ENCODE data around the gene SHKBP1. TPM values are rescaled to one million over a fixed set of nuclear protein-coding genes. Genes with fewer than 3 reads are reported as not detected.

The SHKBP1 gene
- total and polyA plus RNA-seq, 10 of the 15 experiments (the other 5 are each of a cell fraction or from before 2014, with no cell fraction given), result 2.3 to 123 (median 67.0) TPM

DNA sequence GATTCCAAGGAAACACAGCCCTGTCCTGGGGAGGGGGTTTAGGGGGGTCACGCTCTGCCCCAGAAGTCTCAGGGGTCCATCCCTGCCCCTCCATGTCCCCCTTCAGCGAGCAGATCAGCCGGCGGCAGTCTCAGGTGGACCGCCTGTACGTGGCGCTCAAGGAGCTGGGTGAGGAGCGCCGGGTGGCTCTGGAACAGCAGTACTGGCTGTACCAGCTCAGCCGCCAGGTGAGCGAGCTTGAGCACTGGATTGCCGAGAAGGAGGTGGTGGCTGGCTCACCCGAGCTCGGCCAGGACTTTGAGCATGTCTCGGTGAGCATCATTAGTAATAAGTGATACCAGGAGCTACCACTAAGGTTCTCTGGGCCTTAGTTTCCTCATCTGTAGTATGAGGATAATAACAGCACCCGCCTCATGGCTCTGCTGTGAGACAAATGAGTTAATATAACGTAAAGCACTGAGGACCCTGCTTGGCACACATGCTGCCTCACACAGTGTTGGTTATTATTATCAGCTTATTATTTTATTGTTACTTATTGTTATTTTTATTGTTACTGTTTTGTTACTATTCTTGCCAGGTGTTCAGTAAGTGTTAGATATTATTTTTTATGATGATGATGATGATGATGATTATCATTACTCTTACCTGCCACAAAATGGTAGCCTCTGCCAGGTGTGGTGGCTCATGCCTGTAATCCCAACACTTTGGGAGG, 20.5 kb upstream of the SHKBP1 start:
- no peak overlapping the region for H2AFZ ChIP-seq (ENCODE audit: control insufficient read depth, low read depth, low read length)
- ChIA-PET SMC1A (ENCODE audit: uncharacterized antibody, unreplicated experiment) (no interaction called here), CTCF (interaction anchor here (0.8 to 2.0 kb wide), 4 partner anchors 15 to 251 kb away, joined by 3 to 6 read pairs (median 4); no protein-coding TSS in a partner anchor), POLR2A (interaction anchor here (0.7 kb wide), 1 partner anchor 81 kb away, joined by 4 read pairs; no protein-coding TSS in a partner anchor), RAD21 (ENCODE audit: unreplicated experiment) (interaction anchor here (0.6 kb wide), 1 partner anchor 251 kb away, joined by 3 read pairs; no protein-coding TSS in a partner anchor)
- in situ Hi-C loops (cut with MboI), result no loop called here
- intact Hi-C loops (cut with micrococcal nuclease; ENCODE audit: unreplicated experiment), result no loop called here
- no peaks in the 10 kb centered on the region for H3K9me3 ChIP-seq (replicated peaks; ENCODE audit: control insufficient read depth, insufficient read depth, low read length)
- H3K79me2 ChIP-seq (ENCODE audit: control insufficient read depth, insufficient read depth, low read length), result no peaks in the 10 kb centered on the region
- FAIRE-seq (no peak), DNase-seq (ENCODE audit: low read depth, low spot score) (no peak), ATAC-seq (no peak)
- BruUV-seq (replicated peaks), result no TSS peak
- H3K27ac ChIP-seq (ENCODE audit: control insufficient read depth, insufficient read depth), result no peak overlapping the region
- H3K4me1 ChIP-seq (ENCODE audit: control insufficient read depth, insufficient read depth, low read length), result no peaks in the 10 kb centered on the region
- WGBS (ENCODE audit: insufficient coverage, insufficient replicate concordance, low lambda C conversion rate, missing lambda C conversion rate), result 48% methylated on average over 17 of the region's 17 CpGs
- peaks cover 3 to 5% of the 10 kb centered on the region in 2 experiments; a peak in 2 of 4 replicates for H3K27me3 ChIP-seq (replicated peaks in 1 of 2; ENCODE audit: control insufficient read depth in 2 of 2, insufficient read depth in 2 of 2, low read length in 1 of 2)
- no peak overlapping the region for H3K4me3 ChIP-seq
- H3K9ac ChIP-seq (ENCODE audit: control insufficient read depth, insufficient read depth, low read length), result no peak overlapping the region
- H3K36me3 ChIP-seq (ENCODE audit: control insufficient read depth in 2 of 2, insufficient read depth in 2 of 2, low read length in 1 of 2), result no peaks in the 10 kb centered on the region
- H3K4me2 ChIP-seq (ENCODE audit: control insufficient read depth, insufficient read depth), result no peak overlapping the region
- H4K20me1 ChIP-seq (ENCODE audit: control insufficient read depth, insufficient read depth), result no peaks in the 10 kb centered on the region
- no peak for TF ChIP-seq STAT3 (IDR thresholded peaks at IDR 0.05; ENCODE audit: low read depth, low read length)
- no peak for TF ChIP-seq SIN3A (IDR thresholded peaks at IDR 0.05; ENCODE audit: low read depth, low read length)
- no peak for TF ChIP-seq RELA (IDR thresholded peaks at IDR 0.05; ENCODE audit: borderline replicate concordance, partially characterized antibody)
- TF ChIP-seq ZBTB4 (CRISPR knock-in tag; IDR thresholded peaks at IDR 0.05), result no peak
- no peak for TF ChIP-seq IKZF2 (IDR thresholded peaks at IDR 0.05)
- TF ChIP-seq, protein P1, sequence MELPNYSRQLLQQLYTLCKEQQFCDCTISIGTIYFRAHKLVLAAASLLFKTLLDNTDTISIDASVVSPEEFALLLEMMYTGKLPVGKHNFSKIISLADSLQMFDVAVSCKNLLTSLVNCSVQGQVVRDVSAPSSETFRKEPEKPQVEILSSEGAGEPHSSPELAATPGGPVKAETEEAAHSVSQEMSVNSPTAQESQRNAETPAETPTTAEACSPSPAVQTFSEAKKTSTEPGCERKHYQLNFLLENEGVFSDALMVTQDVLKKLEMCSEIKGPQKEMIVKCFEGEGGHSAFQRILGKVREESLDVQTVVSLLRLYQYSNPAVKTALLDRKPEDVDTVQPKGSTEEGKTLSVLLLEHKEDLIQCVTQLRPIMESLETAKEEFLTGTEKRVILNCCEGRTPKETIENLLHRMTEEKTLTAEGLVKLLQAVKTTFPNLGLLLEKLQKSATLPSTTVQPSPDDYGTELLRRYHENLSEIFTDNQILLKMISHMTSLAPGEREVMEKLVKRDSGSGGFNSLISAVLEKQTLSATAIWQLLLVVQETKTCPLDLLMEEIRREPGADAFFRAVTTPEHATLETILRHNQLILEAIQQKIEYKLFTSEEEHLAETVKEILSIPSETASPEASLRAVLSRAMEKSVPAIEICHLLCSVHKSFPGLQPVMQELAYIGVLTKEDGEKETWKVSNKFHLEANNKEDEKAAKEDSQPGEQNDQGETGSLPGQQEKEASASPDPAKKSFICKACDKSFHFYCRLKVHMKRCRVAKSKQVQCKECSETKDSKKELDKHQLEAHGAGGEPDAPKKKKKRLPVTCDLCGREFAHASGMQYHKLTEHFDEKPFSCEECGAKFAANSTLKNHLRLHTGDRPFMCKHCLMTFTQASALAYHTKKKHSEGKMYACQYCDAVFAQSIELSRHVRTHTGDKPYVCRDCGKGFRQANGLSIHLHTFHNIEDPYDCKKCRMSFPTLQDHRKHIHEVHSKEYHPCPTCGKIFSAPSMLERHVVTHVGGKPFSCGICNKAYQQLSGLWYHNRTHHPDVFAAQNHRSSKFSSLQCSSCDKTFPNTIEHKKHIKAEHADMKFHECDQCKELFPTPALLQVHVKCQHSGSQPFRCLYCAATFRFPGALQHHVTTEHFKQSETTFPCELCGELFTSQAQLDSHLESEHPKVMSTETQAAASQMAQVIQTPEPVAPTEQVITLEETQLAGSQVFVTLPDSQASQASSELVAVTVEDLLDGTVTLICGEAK (IDR thresholded peaks at IDR 0.05; ENCODE audit: borderline replicate concordance), result no peak
- TF ChIP-seq GATAD2B (conservative IDR thresholded peaks at IDR 0.05; ENCODE audit: low read depth), result no peak
- no peak for TF ChIP-seq SUPT20H (IDR thresholded peaks at IDR 0.05; ENCODE audit: borderline replicate concordance, control insufficient read depth, low read depth, low read length)
- no peak for TF ChIP-seq RFX5 (IDR thresholded peaks at IDR 0.05; ENCODE audit: low read depth, low read length)
- TF ChIP-seq ZNF217 (IDR thresholded peaks at IDR 0.05), result no peak
- TF ChIP-seq, protein P2, sequence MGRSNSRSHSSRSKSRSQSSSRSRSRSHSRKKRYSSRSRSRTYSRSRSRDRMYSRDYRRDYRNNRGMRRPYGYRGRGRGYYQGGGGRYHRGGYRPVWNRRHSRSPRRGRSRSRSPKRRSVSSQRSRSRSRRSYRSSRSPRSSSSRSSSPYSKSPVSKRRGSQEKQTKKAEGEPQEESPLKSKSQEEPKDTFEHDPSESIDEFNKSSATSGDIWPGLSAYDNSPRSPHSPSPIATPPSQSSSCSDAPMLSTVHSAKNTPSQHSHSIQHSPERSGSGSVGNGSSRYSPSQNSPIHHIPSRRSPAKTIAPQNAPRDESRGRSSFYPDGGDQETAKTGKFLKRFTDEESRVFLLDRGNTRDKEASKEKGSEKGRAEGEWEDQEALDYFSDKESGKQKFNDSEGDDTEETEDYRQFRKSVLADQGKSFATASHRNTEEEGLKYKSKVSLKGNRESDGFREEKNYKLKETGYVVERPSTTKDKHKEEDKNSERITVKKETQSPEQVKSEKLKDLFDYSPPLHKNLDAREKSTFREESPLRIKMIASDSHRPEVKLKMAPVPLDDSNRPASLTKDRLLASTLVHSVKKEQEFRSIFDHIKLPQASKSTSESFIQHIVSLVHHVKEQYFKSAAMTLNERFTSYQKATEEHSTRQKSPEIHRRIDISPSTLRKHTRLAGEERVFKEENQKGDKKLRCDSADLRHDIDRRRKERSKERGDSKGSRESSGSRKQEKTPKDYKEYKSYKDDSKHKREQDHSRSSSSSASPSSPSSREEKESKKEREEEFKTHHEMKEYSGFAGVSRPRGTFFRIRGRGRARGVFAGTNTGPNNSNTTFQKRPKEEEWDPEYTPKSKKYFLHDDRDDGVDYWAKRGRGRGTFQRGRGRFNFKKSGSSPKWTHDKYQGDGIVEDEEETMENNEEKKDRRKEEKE (IDR thresholded peaks at IDR 0.05), result no peak
